HEK293 (cell line): ENCODE results near the gene STX18.

ENCODE experiments used
- CTCF ChIA-PET: fragments of 350-600 bp; formaldehyde crosslinking; extraction: SDS; loops from one replicate; lab custom pipeline; 2021; ENCODE audit warnings: antibody characterized with exemption; lab: Yijun Ruan, JAX
- POLR2A ChIA-PET: fragments of 300-600 bp; formaldehyde crosslinking; extraction: SDS; loops from one replicate; lab custom pipeline; 2020; ENCODE audit warnings: antibody characterized with exemption, inconsistent platforms; lab: Yijun Ruan, JAX
- H3K27ac ChIP-seq: fragments of 200-500 bp; sonication (Bioruptor generic); 2 replicates; pipeline ENCODE4 v1.5.1; 2014; ENCODE audit warnings: low read depth, low read length, control low read depth, inconsistent platforms; ENCODE audit errors: extremely low read depth
- H3K36me3 ChIP-seq, 2 experiments: fragments of 200-500 bp in 1 of 2; sonication (Bioruptor generic) in 1 of 2; 1 replicate in 1 of 2; 2 replicates in 1 of 2; pipeline ENCODE4 v1.5.1; 2014 to 2017; ENCODE audit warnings: inconsistent platforms in 2 of 2, low read length in 2 of 2; ENCODE audit not compliant: control insufficient read depth in 2 of 2, insufficient read depth in 1 of 2
- H3K4me1 ChIP-seq: fragments of 200-500 bp; sonication (Bioruptor generic); 2 replicates; pipeline ENCODE4 v1.5.1; 2014; ENCODE audit warnings: mild to moderate bottlenecking, low read length, inconsistent platforms; ENCODE audit not compliant: control insufficient read depth, insufficient read depth
- H3K4me3 ChIP-seq: 2 replicates; pipeline ENCODE4 v1.5.1; 2011; ENCODE audit warnings: low read depth, mild to moderate bottlenecking, control low read depth, low read length, moderate library complexity
- H3K9me3 ChIP-seq: fragments of 200-500 bp; sonication (Bioruptor generic); 2 replicates; pipeline ENCODE4 v1.5.1; 2014; ENCODE audit warnings: low read depth, low read length, inconsistent platforms; ENCODE audit not compliant: control insufficient read depth, insufficient read depth
- BCL11A ChIP-seq: fragments of 450-650 bp; formaldehyde crosslinking; IDR thresholded peaks from 2 replicates; pipeline ENCODE4 v1.5.1; 2016; ENCODE audit warnings: low read depth, missing biosample characterization, missing genetic modification characterization
- FEZF1 ChIP-seq: fragments of 450-650 bp; formaldehyde crosslinking; IDR thresholded peaks from 2 replicates; pipeline ENCODE4 v1.5.1; 2016; ENCODE audit warnings: missing biosample characterization, missing genetic modification characterization
- GLI4 ChIP-seq: fragments of 450-650 bp; formaldehyde crosslinking; IDR thresholded peaks from 2 replicates; pipeline ENCODE4 v1.5.1; 2016; ENCODE audit warnings: missing biosample characterization, missing genetic modification characterization
- KLF8 ChIP-seq: fragments of 450-650 bp; formaldehyde crosslinking; IDR thresholded peaks from 2 replicates; pipeline ENCODE4 v1.5.1; 2016; ENCODE audit warnings: missing biosample characterization, missing genetic modification characterization
- KLF9 ChIP-seq: fragments of 450-650 bp; formaldehyde crosslinking; IDR thresholded peaks from 2 replicates; pipeline ENCODE4 v1.5.1; 2016; ENCODE audit warnings: missing biosample characterization, missing genetic modification characterization, low read depth
- OSR2 ChIP-seq: fragments of 450-650 bp; formaldehyde crosslinking; IDR thresholded peaks from 2 replicates; pipeline ENCODE4 v1.5.1; 2016; ENCODE audit warnings: missing biosample characterization, missing genetic modification characterization
- OVOL3 ChIP-seq: fragments of 450-650 bp; formaldehyde crosslinking; IDR thresholded peaks from 2 replicates; pipeline ENCODE4 v1.5.1; 2016; ENCODE audit warnings: missing biosample characterization, missing genetic modification characterization
- TCF7L2 ChIP-seq: IDR thresholded peaks from 2 replicates; pipeline ENCODE4 v1.6.1; 2011; ENCODE audit warnings: low read depth, mild to moderate bottlenecking, inconsistent platforms, low read length, moderate library complexity, borderline replicate concordance
- ZBTB26 ChIP-seq: fragments of 450-650 bp; formaldehyde crosslinking; optimal IDR thresholded peaks from 2 replicates; pipeline ENCODE3; 2016; ENCODE audit warnings: missing biosample characterization, mild to moderate bottlenecking, missing genetic modification characterization
- ZBTB7A ChIP-seq: fragments of 450-650 bp; formaldehyde crosslinking; IDR thresholded peaks from 2 replicates; pipeline ENCODE4 v1.5.1; 2016; ENCODE audit warnings: low read depth, missing biosample characterization, missing genetic modification characterization
- ZIC2 ChIP-seq: fragments of 450-650 bp; formaldehyde crosslinking; IDR thresholded peaks from 2 replicates; pipeline ENCODE4 v1.5.1; 2016; ENCODE audit warnings: missing biosample characterization, missing genetic modification characterization
- ZNF138 ChIP-seq: fragments of 450-650 bp; formaldehyde crosslinking; IDR thresholded peaks from 2 replicates; pipeline ENCODE4 v1.5.1; 2016; ENCODE audit warnings: missing biosample characterization, missing genetic modification characterization, borderline replicate concordance
- ZNF169 ChIP-seq: fragments of 450-650 bp; formaldehyde crosslinking; IDR thresholded peaks from 2 replicates; pipeline ENCODE4 v1.5.1; 2016; ENCODE audit warnings: missing biosample characterization, missing genetic modification characterization
- ZNF302 ChIP-seq: fragments of 450-650 bp; formaldehyde crosslinking; IDR thresholded peaks from 2 replicates; pipeline ENCODE4 v1.5.1; 2016; ENCODE audit warnings: missing biosample characterization, missing genetic modification characterization, low read depth
- ZNF311 ChIP-seq: fragments of 450-650 bp; formaldehyde crosslinking; IDR thresholded peaks from 2 replicates; pipeline ENCODE4 v1.5.1; 2017; ENCODE audit warnings: missing biosample characterization, missing genetic modification characterization, borderline replicate concordance
- ZNF530 ChIP-seq: fragments of 450-650 bp; formaldehyde crosslinking; IDR thresholded peaks from 2 replicates; pipeline ENCODE4 v1.5.1; 2016; ENCODE audit warnings: low read depth, missing biosample characterization, missing genetic modification characterization
- ZNF555 ChIP-seq: fragments of 450-650 bp; formaldehyde crosslinking; conservative IDR thresholded peaks from 2 replicates; pipeline ENCODE4 v1.5.1; 2017; ENCODE audit warnings: missing biosample characterization, mild to moderate bottlenecking, missing genetic modification characterization, inconsistent platforms
- ZNF561 ChIP-seq: fragments of 450-650 bp; IDR thresholded peaks from 2 replicates; pipeline ENCODE4 v1.5.1; 2018; ENCODE audit warnings: missing biosample characterization, missing genetic modification characterization, borderline replicate concordance
- ZNF571 ChIP-seq: fragments of 450-650 bp; formaldehyde crosslinking; IDR thresholded peaks from 2 replicates; pipeline ENCODE4 v1.5.0; 2017; ENCODE audit warnings: missing biosample characterization, missing genetic modification characterization
- ZNF585B ChIP-seq: fragments of 450-650 bp; formaldehyde crosslinking; IDR thresholded peaks from 2 replicates; pipeline ENCODE4 v1.5.1; 2016; ENCODE audit warnings: missing biosample characterization, missing genetic modification characterization
- ZNF623 ChIP-seq: fragments of 450-650 bp; formaldehyde crosslinking; IDR thresholded peaks from 2 replicates; pipeline ENCODE4 v1.5.1; 2016; ENCODE audit warnings: missing biosample characterization, missing genetic modification characterization
- ZNF626 ChIP-seq: fragments of 450-650 bp; sonication (Bioruptor Pico); formaldehyde crosslinking; IDR thresholded peaks from 2 replicates; pipeline ENCODE4 v1.5.1; 2018; ENCODE audit warnings: missing biosample characterization, missing genetic modification characterization, inconsistent platforms
- ZNF639 ChIP-seq: fragments of 450-650 bp; formaldehyde crosslinking; IDR thresholded peaks from 2 replicates; pipeline ENCODE4 v1.5.1; 2016; ENCODE audit warnings: missing biosample characterization, missing genetic modification characterization
- ZNF707 ChIP-seq: fragments of 450-650 bp; formaldehyde crosslinking; IDR thresholded peaks from 2 replicates; pipeline ENCODE4 v1.5.1; 2016; ENCODE audit warnings: missing biosample characterization, missing genetic modification characterization
- ZNF747 ChIP-seq: fragments of 450-650 bp; formaldehyde crosslinking; IDR thresholded peaks from 2 replicates; pipeline ENCODE4 v1.5.1; 2016; ENCODE audit warnings: missing biosample characterization, missing genetic modification characterization
- ZNF777 ChIP-seq: fragments of 450-650 bp; formaldehyde crosslinking; IDR thresholded peaks from 2 replicates; pipeline ENCODE4 v1.5.1; 2017; ENCODE audit warnings: missing biosample characterization, missing genetic modification characterization, borderline replicate concordance
- ZSCAN23 ChIP-seq: fragments of 450-650 bp; formaldehyde crosslinking; IDR thresholded peaks from 2 replicates; pipeline ENCODE4 v1.5.1; 2016; ENCODE audit warnings: missing biosample characterization, missing genetic modification characterization
- TF ChIP-seq, protein P1 (sequence below): fragments of 450-650 bp; formaldehyde crosslinking; IDR thresholded peaks from 2 replicates; pipeline ENCODE4 v1.5.1; 2017; ENCODE audit warnings: missing biosample characterization, missing genetic modification characterization
- TF ChIP-seq, protein P2 (sequence below): fragments of 450-650 bp; formaldehyde crosslinking; IDR thresholded peaks from 2 replicates; pipeline ENCODE4 v1.5.1; 2016; ENCODE audit warnings: missing biosample characterization, missing genetic modification characterization

STX18 gene

DNA sequence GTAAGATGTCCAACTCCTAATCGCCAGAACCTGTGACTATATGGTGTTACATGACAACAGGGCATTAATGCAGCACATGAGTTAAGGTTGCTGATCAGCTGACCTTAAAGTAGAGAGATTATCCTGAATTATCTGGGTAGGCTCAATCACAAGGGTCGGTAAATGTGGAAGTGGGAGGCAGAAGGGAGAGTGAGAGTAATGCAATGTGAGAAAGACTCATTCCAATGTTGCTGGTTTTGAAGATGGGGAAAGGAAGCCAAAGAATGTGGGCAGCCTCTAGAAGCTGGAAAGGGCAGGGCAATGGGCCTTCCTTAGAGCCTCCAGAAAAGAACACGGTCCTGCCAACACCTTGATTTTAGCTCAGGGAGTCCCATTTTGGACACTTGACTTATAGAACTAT, 67.4 kb downstream of the STX18 start:
- ChIA-PET POLR2A (no interaction called here), CTCF (no interaction called here)
- no peak overlapping the region for H3K4me3 ChIP-seq
- no peaks in the 10 kb centered on the region for H3K9me3 ChIP-seq
- no peaks in the 10 kb centered on the region for H3K4me1 ChIP-seq
- TF ChIP-seq OSR2 (tag by site-specific recombination) (no peak), KLF8 (tag by site-specific recombination) (no peak), ZSCAN23 (tag by site-specific recombination) (no peak), ZNF302 (tag by site-specific recombination) (no peak), ZIC2 (tag by site-specific recombination) (no peak), GLI4 (tag by site-specific recombination) (no peak), ZNF707 (tag by site-specific recombination) (no peak), ZBTB26 (tag by site-specific recombination) (no peak), ZNF169 (tag by site-specific recombination) (no peak), ZNF561 (tag by site-specific recombination) (no peak), KLF9 (tag by site-specific recombination) (no peak), ZNF138 (tag by site-specific recombination) (no peak)
- TF ChIP-seq, all 188 proteins: peak for 0
- no peak overlapping the region for H3K27ac ChIP-seq
- peaks cover 0 to 15% of the 10 kb centered on the region in 2 experiments; a peak in 1 of 3 replicates for H3K36me3 ChIP-seq

DNA sequence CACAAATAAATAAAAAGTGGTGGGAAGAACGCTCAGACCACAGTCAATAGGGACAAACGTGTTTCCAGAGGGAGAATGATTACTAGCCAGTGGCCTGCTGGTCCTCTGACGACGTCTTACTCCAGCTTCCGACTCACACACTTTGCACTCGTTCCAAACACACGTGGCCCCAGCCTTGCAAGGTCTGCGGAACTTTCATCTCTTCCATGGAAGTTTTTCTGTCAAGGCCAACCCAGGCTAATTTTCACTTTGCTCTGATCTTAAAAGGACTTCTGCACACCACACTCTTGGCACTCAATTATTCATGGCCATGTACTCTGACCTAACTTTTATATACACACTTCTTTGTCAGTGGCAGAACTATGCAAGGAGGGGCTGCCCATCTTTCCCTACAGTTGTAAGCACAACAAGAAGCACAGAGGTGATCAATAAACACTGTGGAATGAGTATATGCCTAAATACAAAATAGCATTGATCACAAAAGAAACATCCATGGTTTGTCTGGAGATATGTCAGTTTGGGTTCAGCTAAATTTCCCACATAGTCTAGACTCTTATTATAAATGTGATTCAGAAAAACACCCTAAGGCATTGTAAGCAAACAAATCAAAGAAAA, 69.4 kb downstream of the STX18 start:
- Histone ChIP-seq H3K4me1 (no peaks in the 10 kb centered on the region), H3K9me3 (no peaks in the 10 kb centered on the region), H3K4me3 (no peak overlapping the region), H3K27ac (no peak overlapping the region)
- CTCF ChIA-PET = interaction anchor here (0.6 kb wide), 1 partner anchor 46 kb away, joined by 3 read pairs; no protein-coding TSS in a partner anchor
- POLR2A ChIA-PET = interaction anchor here (1.0 kb wide), 1 partner anchor 10 kb away, joined by 3 read pairs; no protein-coding TSS in a partner anchor
- TF ChIP-seq BCL11A (no peak), ZNF585B (tag by site-specific recombination) (no peak), ZBTB7A (tag by site-specific recombination) (no peak), ZNF639 (no peak), ZNF311 (tag by site-specific recombination) (no peak), ZNF530 (tag by site-specific recombination) (no peak), FEZF1 (no peak), TCF7L2 (no peak), ZNF777 (tag by site-specific recombination) (no peak), ZNF555 (tag by site-specific recombination) (no peak), OVOL3 (no peak), ZNF747 (tag by site-specific recombination) (no peak), ZNF623 (tag by site-specific recombination) (no peak), ZNF626 (tag by site-specific recombination) (no peak), ZNF571 (tag by site-specific recombination) (no peak)
- TF ChIP-seq, protein P1, sequence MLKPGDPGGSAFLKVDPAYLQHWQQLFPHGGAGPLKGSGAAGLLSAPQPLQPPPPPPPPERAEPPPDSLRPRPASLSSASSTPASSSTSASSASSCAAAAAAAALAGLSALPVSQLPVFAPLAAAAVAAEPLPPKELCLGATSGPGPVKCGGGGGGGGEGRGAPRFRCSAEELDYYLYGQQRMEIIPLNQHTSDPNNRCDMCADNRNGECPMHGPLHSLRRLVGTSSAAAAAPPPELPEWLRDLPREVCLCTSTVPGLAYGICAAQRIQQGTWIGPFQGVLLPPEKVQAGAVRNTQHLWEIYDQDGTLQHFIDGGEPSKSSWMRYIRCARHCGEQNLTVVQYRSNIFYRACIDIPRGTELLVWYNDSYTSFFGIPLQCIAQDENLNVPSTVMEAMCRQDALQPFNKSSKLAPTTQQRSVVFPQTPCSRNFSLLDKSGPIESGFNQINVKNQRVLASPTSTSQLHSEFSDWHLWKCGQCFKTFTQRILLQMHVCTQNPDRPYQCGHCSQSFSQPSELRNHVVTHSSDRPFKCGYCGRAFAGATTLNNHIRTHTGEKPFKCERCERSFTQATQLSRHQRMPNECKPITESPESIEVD (tag by site-specific recombination) = no peak
- TF ChIP-seq, protein P2, sequence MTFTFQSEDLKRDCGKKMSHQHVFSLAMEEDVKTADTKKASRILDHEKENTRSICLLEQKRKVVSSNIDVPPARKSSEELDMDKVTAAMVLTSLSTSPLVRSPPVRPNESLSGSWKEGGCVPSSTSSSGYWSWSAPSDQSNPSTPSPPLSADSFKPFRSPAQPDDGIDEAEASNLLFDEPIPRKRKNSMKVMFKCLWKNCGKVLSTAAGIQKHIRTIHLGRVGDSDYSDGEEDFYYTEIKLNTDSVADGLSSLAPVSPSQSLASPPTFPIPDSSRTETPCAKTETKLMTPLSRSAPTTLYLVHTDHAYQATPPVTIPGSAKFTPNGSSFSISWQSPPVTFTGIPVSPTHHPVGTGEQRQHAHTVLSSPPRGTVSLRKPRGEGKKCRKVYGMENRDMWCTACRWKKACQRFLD = no peak
- TF ChIP-seq, all 188 proteins: peak for 0
- peaks cover 0 to 30% of the 10 kb centered on the region in 2 experiments; a peak in 1 of 3 replicates for H3K36me3 ChIP-seq
